ENCODE measurements around the gene MBOAT7. TPM values are rescaled to one million over a fixed set of nuclear protein-coding genes. Genes with fewer than 3 reads are reported as not detected.

The MBOAT7 gene
- total RNA-seq, 2 donors from 2014 or later = 40.5 to 98.9 TPM

DNA sequence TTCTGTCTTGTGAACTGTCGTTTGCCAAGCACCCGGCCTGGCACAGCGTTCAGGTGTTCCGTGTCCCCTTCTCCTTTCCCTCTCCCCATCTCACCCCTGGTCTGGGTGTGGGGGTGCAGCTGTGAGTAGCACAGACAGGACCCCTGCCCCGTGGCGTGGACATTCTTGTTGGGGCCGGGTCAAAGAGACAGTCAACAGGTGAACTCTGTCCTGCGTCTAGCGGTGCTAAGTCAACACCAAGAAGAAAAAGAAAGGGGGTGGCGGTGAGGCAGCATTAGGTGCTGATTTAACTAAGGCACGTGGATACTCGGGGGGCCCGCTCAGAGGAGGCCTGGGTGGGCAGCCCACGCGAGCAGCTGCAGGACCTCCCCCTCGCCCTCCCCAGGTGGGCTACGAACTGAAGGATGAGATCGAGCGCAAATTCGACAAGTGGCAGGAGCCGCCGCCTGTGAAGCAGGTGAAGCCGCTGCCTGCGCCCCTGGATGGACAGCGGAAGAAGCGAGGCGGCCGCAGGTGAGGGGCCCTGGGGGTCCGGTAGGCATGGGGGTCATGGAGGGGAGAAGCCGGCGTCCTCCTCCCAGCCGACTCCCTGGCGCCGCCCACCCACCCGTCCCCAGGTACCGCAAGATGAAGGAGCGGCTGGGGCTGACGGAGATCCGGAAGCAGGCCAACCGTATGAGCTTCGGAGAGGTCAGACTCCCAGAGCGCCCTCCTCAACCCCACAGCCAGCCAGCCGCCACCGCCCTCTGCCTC is 61.5 kb downstream of the MBOAT7 start:
- no peak overlapping the region for H3K27ac ChIP-seq
- WGBS, 2 donors = 91 to 94% methylated on average over 32 to 34 of the region's 44 CpGs
- DNase-seq = no peak
- H3K27me3 ChIP-seq = no peaks in the 10 kb centered on the region
- H3K9me3 ChIP-seq = no peaks in the 10 kb centered on the region
- H3K4me1 ChIP-seq = no peaks in the 10 kb centered on the region
- intact Hi-C loops (cut with DNase I) = no loop called here
- H3K4me3 ChIP-seq = no peak overlapping the region
- no peak for ATAC-seq
- peaks cover 10 to 45% of the 10 kb centered on the region in 2 donors for H3K36me3 ChIP-seq (replicated peaks in 1 of 2; ENCODE audit: insufficient read depth in 1 of 2, low read depth in 2 of 2)
- TF ChIP-seq POLR2A (IDR thresholded peaks at IDR 0.05) = no peak
- TF ChIP-seq, protein P1, sequence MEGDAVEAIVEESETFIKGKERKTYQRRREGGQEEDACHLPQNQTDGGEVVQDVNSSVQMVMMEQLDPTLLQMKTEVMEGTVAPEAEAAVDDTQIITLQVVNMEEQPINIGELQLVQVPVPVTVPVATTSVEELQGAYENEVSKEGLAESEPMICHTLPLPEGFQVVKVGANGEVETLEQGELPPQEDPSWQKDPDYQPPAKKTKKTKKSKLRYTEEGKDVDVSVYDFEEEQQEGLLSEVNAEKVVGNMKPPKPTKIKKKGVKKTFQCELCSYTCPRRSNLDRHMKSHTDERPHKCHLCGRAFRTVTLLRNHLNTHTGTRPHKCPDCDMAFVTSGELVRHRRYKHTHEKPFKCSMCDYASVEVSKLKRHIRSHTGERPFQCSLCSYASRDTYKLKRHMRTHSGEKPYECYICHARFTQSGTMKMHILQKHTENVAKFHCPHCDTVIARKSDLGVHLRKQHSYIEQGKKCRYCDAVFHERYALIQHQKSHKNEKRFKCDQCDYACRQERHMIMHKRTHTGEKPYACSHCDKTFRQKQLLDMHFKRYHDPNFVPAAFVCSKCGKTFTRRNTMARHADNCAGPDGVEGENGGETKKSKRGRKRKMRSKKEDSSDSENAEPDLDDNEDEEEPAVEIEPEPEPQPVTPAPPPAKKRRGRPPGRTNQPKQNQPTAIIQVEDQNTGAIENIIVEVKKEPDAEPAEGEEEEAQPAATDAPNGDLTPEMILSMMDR (IDR thresholded peaks at IDR 0.05) = no peak

DNA sequence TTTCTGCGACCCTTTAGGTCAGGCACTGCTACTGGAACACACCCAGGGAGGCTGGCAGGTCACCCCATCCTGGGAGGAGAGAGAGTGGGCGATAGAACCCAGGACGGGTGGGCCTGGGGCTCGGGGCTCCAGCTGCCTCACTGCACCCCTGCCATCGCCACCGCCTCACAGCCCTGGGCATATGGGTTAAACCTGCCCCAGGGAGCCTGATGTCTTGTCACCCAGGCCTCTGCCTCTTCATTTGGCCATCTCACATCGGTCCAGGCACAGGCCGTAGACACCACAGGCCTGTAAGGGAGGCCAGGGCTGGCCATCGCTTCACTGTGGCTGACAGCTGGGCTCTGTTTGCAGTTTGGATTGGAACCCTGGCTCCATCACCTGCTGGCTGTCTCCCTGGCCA is 63.7 kb downstream of the MBOAT7 start:
- H3K36me3 ChIP-seq (replicated peaks in 1 of 2; ENCODE audit: insufficient read depth in 1 of 2, low read depth in 2 of 2) = peaks cover 10 to 53% of the 10 kb centered on the region in 2 donors
- no peak for TF ChIP-seq POLR2A (IDR thresholded peaks at IDR 0.05)
- TF ChIP-seq, protein P1 (IDR thresholded peaks at IDR 0.05) = no peak

DNA sequence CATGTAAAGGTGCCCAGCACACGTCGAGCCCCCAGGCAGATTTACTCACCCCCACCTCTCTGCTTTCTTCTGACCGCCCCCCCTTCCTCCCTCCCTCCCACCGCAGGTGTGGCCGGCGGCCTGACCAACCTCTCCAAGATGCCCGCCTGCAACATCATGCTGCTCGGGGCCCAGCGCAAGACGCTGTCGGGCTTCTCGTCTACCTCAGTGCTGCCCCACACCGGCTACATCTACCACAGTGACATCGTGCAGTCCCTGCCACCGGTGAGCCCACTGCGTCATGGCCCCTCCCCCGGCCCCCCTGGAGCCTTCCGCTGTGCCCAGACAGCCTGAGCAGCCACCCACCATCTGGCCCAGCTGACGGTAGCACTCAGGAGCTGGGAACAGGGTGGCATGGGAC is 65.0 kb downstream of the MBOAT7 start:
- H3K9me3 ChIP-seq = no peaks in the 10 kb centered on the region
- intact Hi-C loops (cut with DNase I) = no loop called here
- no peaks in the 10 kb centered on the region for H3K27me3 ChIP-seq
- TF ChIP-seq, protein P1 (IDR thresholded peaks at IDR 0.05) = no peak
- peaks cover 6 to 55% of the 10 kb centered on the region in 2 donors for H3K36me3 ChIP-seq (replicated peaks in 1 of 2; ENCODE audit: insufficient read depth in 1 of 2, low read depth in 2 of 2)
- ATAC-seq (no peak), DNase-seq (no peak)
- no peak overlapping the region for H3K4me3 ChIP-seq
- H3K27ac ChIP-seq = no peak overlapping the region
- WGBS, 2 donors = 91 to 93% methylated on average over 11 to 14 of the region's 19 CpGs
- no peaks in the 10 kb centered on the region for H3K4me1 ChIP-seq

More for the DNA sequence above, 63.7 kb downstream of the MBOAT7 start:
- H3K27me3 ChIP-seq = no peaks in the 10 kb centered on the region
- intact Hi-C loops (cut with DNase I) = no loop called here
- H3K27ac ChIP-seq = no peak overlapping the region
- DNase-seq (no peak), ATAC-seq (no peak)
- H3K4me1 ChIP-seq = no peaks in the 10 kb centered on the region
- no peaks in the 10 kb centered on the region for H3K9me3 ChIP-seq
- H3K4me3 ChIP-seq = no peak overlapping the region
- WGBS, 2 donors = 80 to 82% methylated on average over 1 to 8 of the region's 9 CpGs

DNA sequence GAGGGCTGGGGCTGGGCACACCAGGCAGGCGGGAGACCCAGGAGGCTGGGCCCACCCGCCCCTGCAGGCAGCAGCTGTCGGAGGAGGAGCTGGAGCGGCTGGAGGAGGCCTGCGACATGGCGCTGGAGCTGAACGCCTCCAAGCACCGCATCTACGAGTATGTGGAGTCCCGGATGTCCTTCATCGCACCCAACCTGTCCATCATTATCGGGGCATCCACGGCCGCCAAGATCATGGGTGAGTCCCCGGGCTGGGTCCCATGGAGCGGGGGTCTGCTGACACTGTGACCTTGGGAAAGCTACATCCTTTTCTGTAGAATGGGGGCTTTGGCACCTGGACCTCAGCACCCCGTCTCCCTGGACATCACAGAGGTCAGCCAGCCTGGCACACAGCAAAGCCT is 65.7 kb downstream of the MBOAT7 start:
- H3K9me3 ChIP-seq = no peaks in the 10 kb centered on the region
- WGBS, 2 donors = 91 to 94% methylated on average over 4 to 17 of the region's 17 CpGs

More for the DNA sequence above, 65.7 kb downstream of the MBOAT7 start:
- ATAC-seq (no peak), DNase-seq (no peak)
- Histone ChIP-seq H3K27me3 (no peaks in the 10 kb centered on the region), H3K36me3 (replicated peaks in 1 of 2; ENCODE audit: insufficient read depth in 1 of 2, low read depth in 2 of 2) (peaks cover 5 to 53% of the 10 kb centered on the region in 2 donors), H3K27ac (no peak overlapping the region), H3K4me1 (no peaks in the 10 kb centered on the region), H3K4me3 (no peak overlapping the region)
- TF ChIP-seq POLR2A (IDR thresholded peaks at IDR 0.05) = no peak
- TF ChIP-seq, protein P1 (IDR thresholded peaks at IDR 0.05) = no peak
- intact Hi-C loops (cut with DNase I) = no loop called here

Other genes with a start within 250 kb of the MBOAT7 start
- gene CACNG8, start 226.6 kb downstream of the MBOAT7 start, total RNA-seq = not detected
- not detected for gene CACNG6, start 197.9 kb downstream of the MBOAT7 start, total RNA-seq
- gene VSTM1, start 125.7 kb downstream of the MBOAT7 start, total RNA-seq = not detected
- gene TARM1, start 108.2 kb downstream of the MBOAT7 start, total RNA-seq = not detected
- gene OSCAR, start 88.8 kb downstream of the MBOAT7 start, total RNA-seq = 1 to 10 TPM in 1 of 2 donors, not detected in 1; 2.3 TPM
- gene NDUFA3, start 86.7 kb downstream of the MBOAT7 start, total RNA-seq = 1 to 10 TPM; 4.7 to 5.3 TPM
- gene TFPT, start 73.9 kb downstream of the MBOAT7 start, total RNA-seq = 10 to 100 TPM in 1 of 2 donors, 1 to 10 TPM in 1; 6.5 to 11.9 TPM
- 10 to 100 TPM; 17.8 to 24.1 TPM for gene PRPF31, start 73.8 kb downstream of the MBOAT7 start, total RNA-seq
- gene CNOT3, start 51.8 kb downstream of the MBOAT7 start, total RNA-seq = 10 to 100 TPM; 22.4 to 51.4 TPM
- gene LENG1, start 29.9 kb downstream of the MBOAT7 start, total RNA-seq = 1 to 10 TPM; 4.0 to 9.6 TPM
- gene TMC4, start 16.4 kb downstream of the MBOAT7 start, total RNA-seq = 100 to 1,000 TPM in 1 of 2 donors, 10 to 100 TPM in 1; 57.3 to 126 TPM
- 10 to 100 TPM; 33.9 to 56.6 TPM for gene TSEN34, start 1.7 kb upstream of the MBOAT7 start, total RNA-seq
- 1,000 to 10,000 TPM; 1,319 to 1,729 TPM for gene RPS9, start 11.3 kb upstream of the MBOAT7 start, total RNA-seq
- 1 to 10 TPM in 1 of 2 donors, under 1 TPM in 1; 0.33 to 2.1 TPM for gene LILRB3, start 33.4 kb upstream of the MBOAT7 start, total RNA-seq
- gene LILRA6, start 53.2 kb upstream of the MBOAT7 start, total RNA-seq = not detected
- 1 to 10 TPM; 3.1 to 6.6 TPM for gene LILRB5, start 67.7 kb upstream of the MBOAT7 start, total RNA-seq
- gene LILRB2, start 91.5 kb upstream of the MBOAT7 start, total RNA-seq = 1 to 10 TPM in 1 of 2 donors, under 1 TPM in 1; 0.78 to 1.3 TPM
- gene LILRA5, start 123.6 kb upstream of the MBOAT7 start, total RNA-seq = under 1 TPM in 1 of 2 donors, not detected in 1; 0.78 TPM
- not detected for gene LILRA4, start 149.6 kb upstream of the MBOAT7 start, total RNA-seq
- gene LAIR1, start 175.4 kb upstream of the MBOAT7 start, total RNA-seq = 10 to 100 TPM in 1 of 2 donors, 1 to 10 TPM in 1; 2.9 to 35.6 TPM
- 10 to 100 TPM; 20.5 to 88.7 TPM for gene TTYH1, start 225.9 kb upstream of the MBOAT7 start, total RNA-seq

Data from body of pancreas (tissue), 4 donors.